MCF 10A (cell line): ENCODE results near the gene TAC4. TPM values are rescaled to one million over a fixed set of nuclear protein-coding genes. Genes with fewer than 3 reads are reported as not detected.

Experiments
- BruUV-seq: library from RNA; stranded (reverse); fragments of 400-500 nt; replicated peaks from 2 replicates; lab custom pipeline; 2021; lab: Mats Ljungman, UMichigan
- CTCF ChIA-PET: fragments of 300-600 bp; sonication (Branson Sonifier 250); formaldehyde crosslinking; extraction: SDS; loops from one replicate; lab custom pipeline; 2021; ENCODE audit warnings: antibody characterized with exemption, inconsistent platforms; lab: Yijun Ruan, JAX
- POLR2A ChIA-PET: fragments of 300-600, 350-650 bp; sonication (Branson Sonifier 250); formaldehyde crosslinking; extraction: SDS; loops from one replicate; lab custom pipeline; 2020; ENCODE audit warnings: antibody characterized with exemption, inconsistent platforms; lab: Yijun Ruan, JAX
- DNase-seq: peaks from one replicate; pipeline ENCODE4 v3.0.0-alpha.2; 2018; ENCODE audit not compliant: unreplicated experiment
- H3K27ac Mint-ChIP-seq: one replicate; pipeline ENCODE4 v1.8.0; 2022; ENCODE audit warnings: mild to moderate bottlenecking, low read depth, mixed read lengths; ENCODE audit not compliant: unreplicated experiment
- H3K27me3 Mint-ChIP-seq: one replicate; pipeline ENCODE4 v1.8.0; 2022; ENCODE audit warnings: mixed read lengths; ENCODE audit not compliant: insufficient read depth, unreplicated experiment
- H3K36me3 Mint-ChIP-seq: one replicate; pipeline ENCODE4 v1.8.0; 2022; ENCODE audit warnings: mild to moderate bottlenecking, moderate library complexity, mixed read lengths; ENCODE audit not compliant: insufficient read depth, unreplicated experiment
- H3K4me1 Mint-ChIP-seq: one replicate; pipeline ENCODE4 v1.8.0; 2022; ENCODE audit warnings: mixed read lengths; ENCODE audit not compliant: insufficient read depth, unreplicated experiment
- H3K4me3 Mint-ChIP-seq: one replicate; pipeline ENCODE4 v1.8.0; 2022; ENCODE audit warnings: mild to moderate bottlenecking, moderate library complexity, mixed read lengths; ENCODE audit not compliant: unreplicated experiment
- H3K9me3 Mint-ChIP-seq: one replicate; pipeline ENCODE4 v1.8.0; 2022; ENCODE audit warnings: mixed read lengths; ENCODE audit not compliant: unreplicated experiment
- CTCF ChIP-seq: fragments of 200-600 bp; IDR thresholded peaks from one replicate; pipeline ENCODE4 v1.8.0; 2022; ENCODE audit warnings: antibody characterized with exemption, mild to moderate bottlenecking; ENCODE audit not compliant: unreplicated experiment
- intact Hi-C: fragments of 100-400 bp; cut with micrococcal nuclease; formaldehyde crosslinking; loops from 2 replicates; pipeline ENCODE4 v1.14.1; 2022
- total RNA-seq: library from RNA; stranded (reverse); gene quantifications from 2 replicates; pipeline ENCODE4 v1.2.3, GENCODE V29; 2022

The TAC4 gene
- total RNA-seq, 1 experiment from 2014 or later, result not detected

DNA sequence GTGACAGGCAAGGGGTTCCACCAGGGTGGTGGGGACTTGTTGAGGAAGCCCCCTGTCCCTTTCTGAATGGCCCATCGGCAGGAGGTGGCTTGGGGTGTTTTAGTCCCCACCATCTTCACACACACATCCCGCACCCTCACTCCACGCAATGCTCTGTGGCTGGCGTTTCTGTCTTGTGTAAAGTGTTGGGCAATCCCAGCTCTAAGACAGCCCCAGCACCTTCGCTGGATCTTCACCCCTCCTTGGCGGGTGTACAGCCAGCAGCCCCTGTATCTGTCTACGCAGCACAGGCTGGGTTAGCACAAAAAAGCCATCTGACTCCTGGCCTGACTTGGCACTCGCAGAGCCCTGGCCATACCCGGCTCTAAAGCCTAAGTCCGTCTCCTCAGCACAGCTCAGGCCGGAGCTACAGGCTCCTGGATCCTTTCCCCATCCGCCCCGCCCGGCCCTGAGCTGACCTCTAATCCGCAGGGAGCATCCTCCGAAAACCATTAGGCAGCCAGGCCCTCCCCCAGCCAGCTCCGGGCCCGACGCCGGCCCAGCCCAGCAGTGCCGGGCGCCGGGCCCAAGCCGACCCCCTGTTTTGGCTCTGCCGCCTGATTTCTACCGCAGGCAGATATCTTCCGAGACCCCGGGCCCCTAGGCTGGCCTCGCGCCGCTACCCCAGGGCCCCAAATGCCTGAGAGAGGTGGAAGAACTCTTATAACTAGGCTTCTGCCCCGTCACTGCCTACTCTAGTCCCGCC, 42.4 kb upstream of the TAC4 start:
- Mint-ChIP-seq H3K4me3 (no peak overlapping the region), H3K27ac (no peak overlapping the region), H3K9me3 (no peaks in the 10 kb centered on the region), H3K27me3 (peaks cover 30% of the 10 kb centered on the region), H3K36me3 (no peaks in the 10 kb centered on the region), H3K4me1 (peaks cover 6% of the 10 kb centered on the region)
- ChIA-PET POLR2A (interaction anchor here (1.0 kb wide), 1 partner anchor 56 kb away, joined by 4 read pairs; no protein-coding TSS in a partner anchor), CTCF (interaction anchor here (1.1 to 1.4 kb wide), 3 partner anchors 9 to 107 kb away, joined by 4 to 6 read pairs (median 5); no protein-coding TSS in a partner anchor)
- no TSS peak for BruUV-seq
- no peak for TF ChIP-seq CTCF
- no peak for DNase-seq
- intact Hi-C loops, result no loop called here

DNA sequence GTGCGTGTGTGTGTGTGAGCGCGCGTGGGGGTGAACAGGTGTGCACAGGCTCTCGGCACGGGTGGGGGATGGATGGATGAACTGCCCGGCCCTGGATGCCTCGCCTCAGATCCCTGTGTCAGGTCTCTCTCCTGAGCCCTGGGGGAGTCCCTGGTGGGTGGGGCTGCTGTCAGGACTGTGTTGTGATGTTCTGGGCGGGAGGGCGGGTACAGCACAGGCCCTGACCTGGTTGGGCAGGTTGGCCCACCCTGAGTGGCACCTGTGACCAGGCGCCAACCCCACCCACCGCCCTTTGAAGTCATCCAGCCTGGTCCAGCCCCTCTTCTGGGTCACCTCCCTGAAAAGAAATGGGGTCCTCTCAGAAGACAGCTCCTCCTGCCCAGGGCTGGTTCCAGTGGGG, 41.6 kb upstream of the TAC4 start:
- Mint-ChIP-seq H3K27ac (no peak overlapping the region), H3K36me3 (no peaks in the 10 kb centered on the region), H3K4me1 (peaks cover 2% of the 10 kb centered on the region), H3K27me3 (peaks cover 37% of the 10 kb centered on the region), H3K9me3 (no peaks in the 10 kb centered on the region), H3K4me3 (no peak overlapping the region)
- POLR2A ChIA-PET, result interaction anchor here (1.0 kb wide), 1 partner anchor 56 kb away, joined by 4 read pairs; no protein-coding TSS in a partner anchor
- intact Hi-C loops, result no loop called here
- TF ChIP-seq CTCF, result no peak
- BruUV-seq, result no TSS peak
- DNase-seq, result no peak
- CTCF ChIA-PET, result interaction anchor here (0.8 to 1.4 kb wide), 5 partner anchors 9 to 108 kb away, joined by 3 to 6 read pairs (median 3); no protein-coding TSS in a partner anchor

GRCh38 chr17:49887744-49888360, 40.0 kb upstream of the TAC4 start:
- H3K4me3 Mint-ChIP-seq, result no peak overlapping the region

More at GRCh38 chr17:49887744-49888360, 40.0 kb upstream of the TAC4 start:
- no peak for TF ChIP-seq CTCF
- no peaks in the 10 kb centered on the region for H3K4me1 Mint-ChIP-seq
- POLR2A ChIA-PET, result interaction anchor here (1.0 kb wide), 1 partner anchor 101 kb away, joined by 4 read pairs; no protein-coding TSS in a partner anchor
- H3K27ac Mint-ChIP-seq, result peak overlapping the region; percentile 33
- no peaks in the 10 kb centered on the region for H3K36me3 Mint-ChIP-seq
- BruUV-seq, result no TSS peak
- CTCF ChIA-PET, result interaction anchor here (0.7 kb wide), 1 partner anchor 116 kb away, joined by 3 read pairs; no protein-coding TSS in a partner anchor
- H3K9me3 Mint-ChIP-seq, result no peaks in the 10 kb centered on the region
- H3K27me3 Mint-ChIP-seq, result peaks cover 49% of the 10 kb centered on the region
- no peak for DNase-seq
- intact Hi-C loops, result no loop called here
